Stimulated activated effector memory CD8-positive, alpha-beta T cell treated with anti-CD3 and anti-CD28 coated beads, Interleukin-12 subunit alpha, Interleukin-12 subunit beta, amount 100 ng/mL, for 72 hours (primary cell): ENCODE measurements around the gene ADAD2.

Experiments used
- ATAC-seq: fragments of 150-1000 bp; cut with Tn5 transposase; 2 replicates; pipeline ENCODE4 v1.10.0; 2021
- DNase-seq, 2 donors: peaks; one replicate each; pipeline ENCODE4 v3.0.0; 2021 to 2022; ENCODE audit warnings: low spot score in 2 of 2
- H3K27ac Mint-ChIP-seq: one replicate; pipeline ENCODE4 v1.8.0; 2022; ENCODE audit warnings: mild to moderate bottlenecking, mixed read lengths
- H3K36me3 Mint-ChIP-seq: one replicate; pipeline ENCODE4 v1.8.0; 2022; ENCODE audit warnings: mild to moderate bottlenecking, mixed read lengths
- H3K4me1 Mint-ChIP-seq: one replicate; pipeline ENCODE4 v1.8.0; 2022; ENCODE audit warnings: mixed read lengths
- H3K4me3 Mint-ChIP-seq: one replicate; pipeline ENCODE4 v1.8.0; 2022; ENCODE audit warnings: mild to moderate bottlenecking, mixed read lengths
- H3K9me3 Mint-ChIP-seq: one replicate; pipeline ENCODE4 v1.8.0; 2022; ENCODE audit warnings: mixed read lengths

The ADAD2 gene

GRCh38 chr16:84182680-84183571, 8.0 kb upstream of the ADAD2 start:
- no peak overlapping the region for H3K27ac Mint-ChIP-seq
- no peaks in the 10 kb centered on the region for H3K9me3 Mint-ChIP-seq
- H3K36me3 Mint-ChIP-seq, result peaks cover 37% of the 10 kb centered on the region
- no peak for ATAC-seq
- DNase-seq, result no peak
- H3K4me3 Mint-ChIP-seq, result no peak overlapping the region
- peaks cover 28% of the 10 kb centered on the region for H3K4me1 Mint-ChIP-seq

- Mint-ChIP-seq H3K4me3 (no peak overlapping the region), H3K27ac (peak overlapping the region; percentile 70), H3K9me3 (no peaks in the 10 kb centered on the region), H3K4me1 (peaks cover 22% of the 10 kb centered on the region), H3K36me3 (peaks cover 31% of the 10 kb centered on the region)
- no peak for ATAC-seq
- no peak for DNase-seq
Measured at GRCh38 chr16:84183572-84183875, 7.4 kb upstream of the ADAD2 start.

DNA sequence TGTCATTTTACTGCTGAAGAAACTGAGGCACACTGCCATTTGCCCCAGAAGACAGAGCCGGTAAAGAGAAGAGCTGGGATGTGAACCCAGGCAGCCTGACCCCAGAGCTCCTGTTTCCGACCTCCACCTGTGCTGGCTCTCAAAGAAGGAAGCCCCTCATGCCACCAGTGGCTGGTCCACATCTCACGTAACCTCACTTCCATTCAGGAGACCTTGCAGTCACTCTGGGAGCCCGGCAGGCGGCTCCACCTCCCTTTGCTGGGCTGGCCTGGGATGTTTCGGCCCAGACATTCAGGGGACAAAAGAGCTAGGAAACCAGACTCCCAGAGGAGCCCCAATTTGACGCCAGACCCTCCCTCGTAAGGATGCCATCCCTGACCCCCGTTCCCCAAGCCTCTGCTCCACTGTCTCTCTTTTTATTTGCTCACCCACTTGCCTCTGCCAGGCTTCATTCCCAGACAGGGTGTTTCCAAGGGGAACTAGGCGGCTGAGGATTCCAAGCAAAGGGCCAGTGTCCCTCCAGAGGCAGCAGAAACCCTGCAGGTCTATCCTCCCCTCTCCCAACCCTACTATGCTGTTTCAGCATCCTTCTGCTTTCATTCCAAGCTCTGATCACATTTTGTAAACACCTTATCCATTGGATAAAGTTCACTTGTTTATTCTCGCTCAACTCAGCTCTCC, 6.9 kb upstream of the ADAD2 start:
- no peaks in the 10 kb centered on the region for H3K9me3 Mint-ChIP-seq
- ATAC-seq (no peak), DNase-seq (no peak)
- no peak overlapping the region for H3K4me3 Mint-ChIP-seq
- H3K27ac Mint-ChIP-seq, result peak overlapping the region; percentile 70
- H3K36me3 Mint-ChIP-seq, result peaks cover 28% of the 10 kb centered on the region
- H3K4me1 Mint-ChIP-seq, result peaks cover 21% of the 10 kb centered on the region

- peaks cover 21% of the 10 kb centered on the region for H3K4me1 Mint-ChIP-seq
- peaks cover 28% of the 10 kb centered on the region for H3K36me3 Mint-ChIP-seq
- no peak overlapping the region for H3K27ac Mint-ChIP-seq
- DNase-seq (no peak), ATAC-seq (no peak)
- H3K4me3 Mint-ChIP-seq, result peak overlapping the region; percentile 90
- H3K9me3 Mint-ChIP-seq, result no peaks in the 10 kb centered on the region
Measured at GRCh38 chr16:84184775-84185174, 6.2 kb upstream of the ADAD2 start.

GRCh38 chr16:84186685-84187437, 4.1 kb upstream of the ADAD2 start, which contains the start of gene TAF1C:
Gene TAF1C (minus strand): TSS chr16:84187057. CDS start chr16:84184988, 2,069 bp downstream.
- Mint-ChIP-seq H3K36me3 (peaks cover 15% of the 10 kb centered on the region), H3K4me3 (peak within 1 kb of the TSS; percentile 90), H3K4me1 (peaks cover 21% of the 10 kb centered on the region), H3K27ac (peak within 1 kb of the TSS; percentile 95), H3K9me3 (no peaks in the 10 kb centered on the region)
- peak; percentile 94 for ATAC-seq
- peak; percentile 95 to 96 for DNase-seq

DNA sequence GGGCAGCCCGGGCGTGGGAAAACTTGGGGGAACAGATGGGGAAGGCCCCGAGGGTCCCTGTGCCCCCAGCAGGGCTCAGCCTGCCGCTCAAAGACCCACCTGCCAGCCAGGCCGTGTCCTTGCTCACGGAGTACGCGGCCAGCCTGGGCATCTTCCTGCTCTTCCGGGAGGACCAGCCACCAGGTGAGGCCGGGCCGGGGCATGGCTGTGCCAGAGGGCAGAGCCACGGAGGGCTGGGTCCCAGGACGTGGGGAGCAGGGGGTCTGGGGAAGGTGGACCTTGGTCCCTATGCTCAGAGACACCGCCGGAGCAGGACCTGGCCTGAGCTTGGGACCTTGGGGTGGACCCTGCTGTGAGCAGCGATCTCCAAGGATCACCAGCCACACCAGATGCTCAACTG, 509 bp downstream of the ADAD2 start:
- DNase-seq (no peak), ATAC-seq (no peak)
- peaks cover 19% of the 10 kb centered on the region for H3K4me1 Mint-ChIP-seq
- no peak overlapping the region for H3K4me3 Mint-ChIP-seq
- H3K36me3 Mint-ChIP-seq, result no peaks in the 10 kb centered on the region
- H3K27ac Mint-ChIP-seq, result no peak overlapping the region
- no peaks in the 10 kb centered on the region for H3K9me3 Mint-ChIP-seq

GRCh38 chr16:84193480-84193879, 2.5 kb downstream of the ADAD2 start:
- H3K9me3 Mint-ChIP-seq, result no peaks in the 10 kb centered on the region
- H3K4me3 Mint-ChIP-seq, result peak overlapping the region; percentile 53
- no peaks in the 10 kb centered on the region for H3K36me3 Mint-ChIP-seq
- DNase-seq, result no peak
- no peak overlapping the region for H3K27ac Mint-ChIP-seq
- peaks cover 14% of the 10 kb centered on the region for H3K4me1 Mint-ChIP-seq
- ATAC-seq, result no peak

DNA sequence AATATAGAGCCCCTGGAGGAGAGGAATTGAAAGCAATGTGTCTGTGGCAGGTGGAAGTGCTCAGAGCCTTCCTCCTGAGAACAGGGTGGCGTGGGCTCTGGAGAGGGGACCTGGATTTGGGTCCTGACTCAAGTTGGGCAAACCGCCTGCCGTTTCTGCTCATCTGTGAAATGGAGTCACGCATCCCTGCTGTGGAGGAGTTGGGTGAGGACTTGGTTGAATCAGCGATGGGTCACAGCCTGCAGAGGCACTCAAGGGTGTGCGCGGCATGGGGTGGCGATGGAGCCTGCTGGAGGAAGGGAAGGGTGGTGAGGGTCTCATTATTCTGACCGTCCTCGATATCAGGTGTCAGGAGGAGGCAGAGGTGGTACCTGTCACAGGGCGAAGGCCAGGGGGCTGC, 3.1 kb downstream of the ADAD2 start:
- H3K4me3 Mint-ChIP-seq, result peak overlapping the region; percentile 53
- peak; percentile 12 for ATAC-seq
- H3K4me1 Mint-ChIP-seq, result peaks cover 14% of the 10 kb centered on the region

DNA sequence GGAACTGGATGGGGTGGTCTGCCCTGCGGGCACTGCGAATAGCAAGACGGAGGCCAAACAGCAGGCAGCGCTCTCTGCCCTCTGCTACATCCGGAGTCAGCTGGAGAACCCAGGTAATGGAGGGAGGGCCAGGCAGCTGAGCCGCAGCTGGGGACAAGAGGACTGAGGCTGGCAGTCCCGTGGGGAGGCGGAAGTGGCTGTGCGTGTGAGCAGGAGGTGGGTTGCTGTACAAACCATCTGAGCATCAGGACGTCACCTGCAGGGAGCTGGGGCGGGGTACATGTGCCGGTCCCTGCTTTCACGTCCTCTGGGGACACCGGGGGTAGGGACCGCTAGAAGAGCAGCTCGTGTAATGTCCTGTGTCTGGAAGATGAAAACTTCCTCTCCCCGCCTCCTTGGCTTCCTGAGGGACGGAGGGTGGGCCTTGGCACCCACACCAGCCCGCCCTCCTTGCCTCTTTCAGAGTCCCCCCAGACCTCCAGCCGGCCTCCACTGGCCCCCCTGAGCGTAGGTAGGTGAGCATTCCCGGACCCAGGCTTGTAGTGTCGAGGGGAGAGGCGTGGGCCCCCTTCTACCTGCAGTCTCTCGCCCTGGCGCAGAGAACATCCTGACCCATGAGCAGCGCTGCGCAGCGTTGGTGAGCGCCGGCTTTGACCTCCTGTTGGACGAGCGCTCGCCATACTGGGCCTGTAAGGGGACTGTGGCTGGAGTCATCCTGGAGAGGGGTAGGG, 3.7 kb downstream of the ADAD2 start:
- DNase-seq, result no peak
- Mint-ChIP-seq H3K4me3 (peak overlapping the region; percentile 53), H3K4me1 (peaks cover 14% of the 10 kb centered on the region), H3K36me3 (no peaks in the 10 kb centered on the region), H3K9me3 (no peaks in the 10 kb centered on the region), H3K27ac (peak overlapping the region; percentile 23)
- peak; percentile 50 for ATAC-seq

More for the DNA sequence above, 3.1 kb downstream of the ADAD2 start:
- Mint-ChIP-seq H3K27ac (peak overlapping the region; percentile 23), H3K9me3 (no peaks in the 10 kb centered on the region), H3K36me3 (no peaks in the 10 kb centered on the region)
- DNase-seq, result no peak

GRCh38 chr16:84195201-84196093, 4.5 kb downstream of the ADAD2 start:
- Mint-ChIP-seq H3K4me1 (peaks cover 14% of the 10 kb centered on the region), H3K36me3 (no peaks in the 10 kb centered on the region), H3K4me3 (no peak overlapping the region), H3K9me3 (no peaks in the 10 kb centered on the region), H3K27ac (no peak overlapping the region)
- ATAC-seq (no peak), DNase-seq (no peak)

- Mint-ChIP-seq H3K27ac (no peak overlapping the region), H3K9me3 (no peaks in the 10 kb centered on the region), H3K4me1 (peaks cover 14% of the 10 kb centered on the region), H3K4me3 (no peak overlapping the region), H3K36me3 (no peaks in the 10 kb centered on the region)
- ATAC-seq (no peak), DNase-seq (no peak)
Measured at GRCh38 chr16:84196101-84196500, 5.1 kb downstream of the ADAD2 start.

DNA sequence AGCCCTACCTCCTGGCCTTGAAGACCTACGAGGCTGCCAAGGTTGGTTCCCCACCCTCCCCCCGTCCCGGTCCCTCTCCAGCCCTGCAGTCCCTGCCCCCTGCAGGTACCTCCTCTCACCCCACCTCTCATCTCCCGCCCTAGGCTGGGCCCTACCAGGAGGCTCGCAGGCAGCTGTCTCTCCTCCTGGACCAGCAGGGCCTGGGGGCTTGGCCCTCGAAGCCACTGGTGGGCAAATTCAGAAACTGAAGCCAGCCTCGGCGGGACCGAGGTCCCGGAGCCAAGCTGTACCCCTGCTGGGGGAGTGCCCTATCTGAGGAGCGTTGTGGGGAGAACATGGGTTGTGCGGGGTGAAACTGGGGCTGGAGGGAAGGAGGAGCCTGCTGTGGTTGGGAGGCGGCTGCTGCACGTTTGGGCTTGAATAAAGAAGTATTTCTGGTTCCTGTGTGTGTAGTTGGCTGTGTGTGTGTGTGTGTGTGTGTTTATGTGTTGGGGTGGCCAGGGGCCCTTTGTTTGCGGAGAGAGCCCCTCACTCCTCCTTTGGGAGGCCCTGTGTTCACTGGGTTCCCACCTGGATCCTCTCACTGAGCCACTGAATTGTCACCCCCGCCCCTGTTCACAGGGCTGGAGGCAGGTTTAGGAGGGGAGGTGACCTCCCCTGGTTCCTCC, 5.9 kb downstream of the ADAD2 start:
- H3K4me3 Mint-ChIP-seq, result no peak overlapping the region

GRCh38 chr16:84197466-84198128, 6.6 kb downstream of the ADAD2 start:
- Mint-ChIP-seq H3K9me3 (no peaks in the 10 kb centered on the region), H3K36me3 (no peaks in the 10 kb centered on the region), H3K4me1 (peaks cover 14% of the 10 kb centered on the region), H3K4me3 (no peak overlapping the region), H3K27ac (no peak overlapping the region)
- ATAC-seq (no peak), DNase-seq (no peak)

More for the DNA sequence above, 5.9 kb downstream of the ADAD2 start:
- Mint-ChIP-seq H3K36me3 (no peaks in the 10 kb centered on the region), H3K9me3 (no peaks in the 10 kb centered on the region), H3K4me1 (peaks cover 14% of the 10 kb centered on the region), H3K27ac (no peak overlapping the region)
- no peak for ATAC-seq
- DNase-seq, result no peak
